B cell (primary cell): Measurements from ENCODE around the gene ECI1. TPM values are rescaled to one million over a fixed set of nuclear protein-coding genes. Genes with fewer than 3 reads are reported as not detected.
"Not testable (repeated sequence)": the region's sequence is repeated elsewhere in the genome, so short reads cannot be mapped to it uniquely, and the experiment has no call there.

ENCODE experiments used
- ATAC-seq: fragments of 200-7000 bp; cut with Tn5 transposase; one replicate; pipeline ENCODE4 v1.10.0; 2021; ENCODE audit warnings: low read depth, mild to moderate bottlenecking, moderate number of reproducible peaks, moderate library complexity
- CTCF ChIA-PET: fragments of 350-600 bp; sonication (Branson Sonifier 250); formaldehyde crosslinking; loops from one replicate; lab custom pipeline; 2021; ENCODE audit warnings: antibody characterized with exemption, inconsistent platforms; lab: Charles Lee
- POLR2A ChIA-PET: fragments of 350-600 bp; sonication (Branson Sonifier 250); formaldehyde crosslinking; loops from one replicate; lab custom pipeline; 2021; ENCODE audit warnings: antibody characterized with exemption; lab: Charles Lee
- DNase-seq: peaks from one replicate; pipeline ENCODE4 v3.0.0; 2013
- H2AFZ ChIP-seq: 2 replicates; pipeline ENCODE4 v1.6.1; 2012; ENCODE audit warnings: mild to moderate bottlenecking, low read depth, low read length; ENCODE audit not compliant: insufficient read depth, poor library complexity, severe bottlenecking
- H3K27ac ChIP-seq, 2 donors: 1 replicate in 1 of 2; 2 replicates in 1 of 2; pipeline ENCODE4 v1.5.1; 2012 to 2013; ENCODE audit warnings: low read length in 2 of 2, mild to moderate bottlenecking in 2 of 2, moderate library complexity in 1 of 2
- H3K27me3 ChIP-seq, 4 experiments: fragments of 200-600 bp in 1 of 4; sonication (generic) in 1 of 4; replicated peaks in 1 of 4; 1 replicate in 2 of 4; 2 replicates in 2 of 4; pipeline versions ENCODE4 v1.6.1 to v1.7.0; 2013 to 2016; ENCODE audit warnings: low read length in 3 of 4, mild to moderate bottlenecking in 2 of 4, mixed read lengths in 1 of 4, moderate library complexity in 1 of 4; ENCODE audit not compliant: insufficient read depth in 4 of 4, control insufficient read depth in 3 of 4; ENCODE audit errors: control extremely low read depth in 1 of 4
- H3K36me3 ChIP-seq, 2 experiments: replicated peaks in 1 of 2; 1 replicate in 1 of 2; 2 replicates in 1 of 2; pipeline versions ENCODE4 v1.6.1 to v1.7.1; 2013; ENCODE audit warnings: low read length in 1 of 2; ENCODE audit not compliant: insufficient read depth in 2 of 2, control insufficient read depth in 1 of 2; ENCODE audit errors: control extremely low read depth in 1 of 2, extremely low read depth in 1 of 2
- H3K4me1 ChIP-seq, 2 donors: fragments of 200-600 bp in 1 of 2; sonication (generic) in 1 of 2; 1 replicate in 1 of 2; 2 replicates in 1 of 2; pipeline versions ENCODE4 v1.5.1 to v1.6.1; 2013 to 2017; ENCODE audit warnings: low read length in 2 of 2; ENCODE audit not compliant: control insufficient read depth in 2 of 2, insufficient read depth in 2 of 2
- H3K4me2 ChIP-seq: replicated peaks from 2 replicates; pipeline ENCODE3; 2012; ENCODE audit warnings: mild to moderate bottlenecking, low read depth, low read length; ENCODE audit not compliant: poor library complexity, severe bottlenecking
- H3K4me3 ChIP-seq, 5 experiments: fragments of 200-600 bp in 1 of 5; sonication (generic) in 1 of 5; 1 replicate in 3 of 5; 2 replicates in 2 of 5; pipeline versions ENCODE4 v1.5.1 to v1.7.0; 2011 to 2016; ENCODE audit warnings: low read length in 4 of 5, mild to moderate bottlenecking in 4 of 5, low read depth in 2 of 5, control low read depth in 1 of 5, moderate library complexity in 1 of 5; ENCODE audit not compliant: insufficient read depth in 1 of 5; ENCODE audit errors: control extremely low read depth in 1 of 5, extremely low read depth in 1 of 5
- H3K79me2 ChIP-seq: fragments of 200-600 bp; sonication (generic); one replicate; pipeline ENCODE4 v1.6.0; 2016; ENCODE audit warnings: low read length; ENCODE audit not compliant: control insufficient read depth, insufficient read depth
- H3K9ac ChIP-seq: fragments of 200-600 bp; sonication (generic); 2 replicates; pipeline ENCODE4 v1.6.1; 2017; ENCODE audit warnings: mild to moderate bottlenecking, low read length, moderate library complexity
- H3K9me3 ChIP-seq, 3 donors: one replicate each; pipeline versions ENCODE4 v1.6.1 to v1.7.1; 2013; ENCODE audit warnings: low read length in 2 of 3; ENCODE audit not compliant: control insufficient read depth in 2 of 3, insufficient read depth in 1 of 3; ENCODE audit errors: control extremely low read depth in 1 of 3
- H4K20me1 ChIP-seq: 2 replicates; pipeline ENCODE4 v1.6.0; 2012; ENCODE audit warnings: mild to moderate bottlenecking, low read length; ENCODE audit not compliant: insufficient read depth, control insufficient read depth, poor library complexity, severe bottlenecking
- H3K27ac Mint-ChIP-seq: one replicate; pipeline ENCODE4 v1.8.0; 2021; ENCODE audit warnings: mixed read lengths
- H3K27me3 Mint-ChIP-seq: one replicate; pipeline ENCODE4 v1.8.0; 2021; ENCODE audit warnings: mixed read lengths
- H3K4me1 Mint-ChIP-seq: one replicate; pipeline ENCODE4 v1.8.0; 2021; ENCODE audit warnings: mixed read lengths
- H3K4me3 Mint-ChIP-seq: one replicate; pipeline ENCODE4 v1.8.0; 2021; ENCODE audit warnings: mixed read lengths
- H3K9me3 Mint-ChIP-seq: one replicate; pipeline ENCODE4 v1.8.0; 2022; ENCODE audit warnings: mixed read lengths; ENCODE audit not compliant: insufficient read depth
- CTCF ChIP-seq: fragments of 200-600 bp; IDR thresholded peaks from one replicate; pipeline ENCODE4 v1.8.0; 2022; ENCODE audit warnings: antibody characterized with exemption, mild to moderate bottlenecking
- EZH2 ChIP-seq: IDR thresholded peaks from 2 replicates; pipeline ENCODE4 v1.6.1; 2012; ENCODE audit warnings: borderline replicate concordance, low read depth, mild to moderate bottlenecking, moderate library complexity, low read length; ENCODE audit not compliant: insufficient read depth, poor library complexity, severe bottlenecking
- WGBS: methylation state at CpG from one replicate; pipeline ENCODE4 v1.1.5; 2013; ENCODE audit warnings: missing lambda C conversion rate; ENCODE audit not compliant: insufficient coverage; 5-methylcytosine and 5-hydroxymethylcytosine counted together
- intact Hi-C: fragments of 100-400 bp; cut with micrococcal nuclease; formaldehyde crosslinking; loops from one replicate; pipeline ENCODE4 v1.10.0; 2022
- polyA plus RNA-seq: library from polyadenylated mRNA; depleted of rRNA; stranded (reverse); fragments of >200 nt; gene quantifications from 2 replicates; pipeline ENCODE4 v1.2.3, GENCODE V29; 2012
- total RNA-seq, 2 donors: library from RNA; stranded (reverse); fragments of 120-200 nt in 1 of 2; gene quantifications; 1 replicate in 1 of 2; 2 replicates in 1 of 2; pipeline versions ENCODE4 v1.2.3 to v1.2.4, GENCODE V29; 2013 to 2022

The ECI1 gene
- total and polyA plus RNA-seq, 2 donors (not counting 1 experiment from before 2014, with no cell fraction given) = 34.3 to 38.4 TPM

- H3K9ac ChIP-seq, ATAC-seq, intact Hi-C loops, POLR2A ChIA-PET, H3K27ac Mint-ChIP-seq, H2AFZ ChIP-seq, H3K27ac ChIP-seq, H3K4me3 Mint-ChIP-seq, H3K9me3 ChIP-seq, H3K4me2 ChIP-seq, H3K4me3 ChIP-seq, H3K27me3 Mint-ChIP-seq, H3K27me3 ChIP-seq, DNase-seq, H3K9me3 Mint-ChIP-seq: not testable (repeated sequence)
- 99% methylated on average over 13 of the region's 14 CpGs for WGBS
- CTCF ChIA-PET = interaction anchor here (0.9 to 1.1 kb wide), 2 partner anchors 10 to 11 kb away, joined by 3 read pairs; partner anchors contain the start of gene ECI1
- Histone ChIP-seq H4K20me1 (peaks cover 63% of the 10 kb centered on the region), H3K36me3 (peaks cover 8 to 59% of the 10 kb centered on the region in 2 experiments), H3K79me2 (peaks cover 47% of the 10 kb centered on the region), H3K4me1 (peaks cover 9 to 17% of the 10 kb centered on the region in 2 donors)
- peaks cover 32% of the 10 kb centered on the region for H3K4me1 Mint-ChIP-seq
Measured at GRCh38 chr16:2263026-2263425, 11.6 kb upstream of the ECI1 start.

GRCh38 chr16:2260250-2260649 is 8.9 kb upstream of the ECI1 start:
- WGBS = 100% methylated on average over 4 of the region's 8 CpGs
- no peak overlapping the region for H3K9ac ChIP-seq
- no peaks in the 10 kb centered on the region for H3K9me3 Mint-ChIP-seq
- peaks cover 8 to 82% of the 10 kb centered on the region in 2 experiments for H3K36me3 ChIP-seq
- no peak overlapping the region for H2AFZ ChIP-seq
- CTCF ChIA-PET = interaction anchor here (1.1 to 2.1 kb wide), 2 partner anchors 10 to 241 kb away, joined by 3 to 9 read pairs; no protein-coding TSS in a partner anchor
- no peaks in the 10 kb centered on the region for H3K9me3 ChIP-seq
- H3K4me1 ChIP-seq = peaks cover 0 to 3% of the 10 kb centered on the region in 2 donors
- no peaks in the 10 kb centered on the region for H3K27me3 ChIP-seq
- POLR2A ChIA-PET = no interaction called here
- H3K27ac ChIP-seq = no peak overlapping the region
- H3K27ac Mint-ChIP-seq = no peak overlapping the region
- peaks cover 61% of the 10 kb centered on the region for H4K20me1 ChIP-seq
- no peak overlapping the region for H3K4me3 Mint-ChIP-seq
- H3K4me3 ChIP-seq = no peak overlapping the region
- no peaks in the 10 kb centered on the region for H3K27me3 Mint-ChIP-seq
- H3K79me2 ChIP-seq = peaks cover 33% of the 10 kb centered on the region
- no peak for TF ChIP-seq EZH2
- no peak for TF ChIP-seq CTCF
- intact Hi-C loops = no loop called here
- no peak for ATAC-seq
- H3K4me1 Mint-ChIP-seq = peaks cover 11% of the 10 kb centered on the region
- no peak for DNase-seq
- H3K4me2 ChIP-seq = no peak overlapping the region

GRCh38 chr16:2258530-2258929 is 7.1 kb upstream of the ECI1 start:
- H3K79me2 ChIP-seq = peaks cover 15% of the 10 kb centered on the region
- ChIA-PET CTCF (interaction anchor here (1.4 to 2.1 kb wide), 2 partner anchors 8 to 249 kb away, joined by 4 to 9 read pairs; no protein-coding TSS in a partner anchor), POLR2A (interaction anchor here (0.6 kb wide), 1 partner anchor 34 kb away, joined by 6 read pairs; no protein-coding TSS in a partner anchor)
- H3K4me3 Mint-ChIP-seq, H3K9me3 ChIP-seq, H3K27ac Mint-ChIP-seq, H3K4me3 ChIP-seq, H3K4me1 Mint-ChIP-seq, H3K27ac ChIP-seq, ATAC-seq, H3K9me3 Mint-ChIP-seq, H2AFZ ChIP-seq, H3K9ac ChIP-seq, H3K27me3 Mint-ChIP-seq, H3K4me2 ChIP-seq, DNase-seq, H3K4me1 ChIP-seq, H3K27me3 ChIP-seq: not testable (repeated sequence)
- H4K20me1 ChIP-seq = peaks cover 45% of the 10 kb centered on the region
- peaks cover 8 to 75% of the 10 kb centered on the region in 2 experiments for H3K36me3 ChIP-seq
- WGBS = 98% methylated on average over 5 of the region's 7 CpGs
- intact Hi-C loops = loop anchor here (10.0 kb wide), 1 partner anchor 234 kb away; the partner anchor contains the start of gene NHERF2
